Lower lobe of right lung (tissue), 2 donors: ENCODE data around the gene ENTPD6. TPM values are rescaled to one million over a fixed set of nuclear protein-coding genes. Genes with fewer than 3 reads are reported as not detected.

ENCODE experiments used
- ATAC-seq, 2 donors: fragments of 200-7000 bp; cut with Tn5 transposase; one replicate each; pipeline ENCODE4 v1.9.1; 2020 to 2022; ENCODE audit warnings: mild to moderate bottlenecking in 2 of 2, moderate library complexity in 2 of 2
- DNase-seq: peaks from one replicate; pipeline ENCODE4 v3.0.0-alpha.2; 2020
- H3K27ac ChIP-seq: fragments of 200-600 bp; one replicate; pipeline ENCODE4 v1.8.0; 2022
- H3K27me3 ChIP-seq: fragments of 200-600 bp; one replicate; pipeline ENCODE4 v1.8.0; 2022; ENCODE audit warnings: low read depth
- H3K36me3 ChIP-seq: fragments of 200-600 bp; one replicate; pipeline ENCODE4 v1.8.0; 2022; ENCODE audit warnings: mild to moderate bottlenecking
- H3K4me1 ChIP-seq: fragments of 200-600 bp; one replicate; pipeline ENCODE4 v1.8.0; 2022
- H3K4me3 ChIP-seq: fragments of 200-600 bp; one replicate; pipeline ENCODE4 v1.8.0; 2022; ENCODE audit warnings: mild to moderate bottlenecking
- H3K9me3 ChIP-seq: fragments of 200-600 bp; one replicate; pipeline ENCODE4 v1.8.0; 2022
- CTCF ChIP-seq: fragments of 200-600 bp; IDR thresholded peaks from one replicate; pipeline ENCODE4 v1.8.0; 2022; ENCODE audit warnings: antibody characterized with exemption, mild to moderate bottlenecking
- intact Hi-C: fragments of 100-400 bp; cut with DNase I; formaldehyde crosslinking; loops from one replicate; pipeline ENCODE4 v1.11.0; 2022
- total RNA-seq: library from RNA; stranded (reverse); fragmentation: NEBNext Ultra II Directional; extraction: Animal tissue kit (Norgen Biotek cat#: 25700); gene quantifications from one replicate; pipeline ENCODE4 v1.2.1, GENCODE V29; 2021
- donor health status: DM: no; HTN: yes; CAD: no; lungs with severe emphysema.

ENTPD6 gene
- total RNA-seq, 1 donor from 2014 or later = 64.5 TPM

GRCh38 chr20:25218492-25218891 lies 23.0 kb downstream of the ENTPD6 start:
- no peaks in the 10 kb centered on the region for H3K27me3 ChIP-seq
- peaks cover 68% of the 10 kb centered on the region for H3K36me3 ChIP-seq
- H3K9me3 ChIP-seq = no peaks in the 10 kb centered on the region
- H3K4me3 ChIP-seq = no peak overlapping the region
- TF ChIP-seq CTCF = no peak
- H3K27ac ChIP-seq = no peak overlapping the region
- intact Hi-C loops = no loop called here
- no peak for DNase-seq
- H3K4me1 ChIP-seq = no peaks in the 10 kb centered on the region
- no peak for ATAC-seq

- Histone ChIP-seq H3K27me3 (no peaks in the 10 kb centered on the region), H3K36me3 (peaks cover 63% of the 10 kb centered on the region), H3K4me1 (no peaks in the 10 kb centered on the region), H3K9me3 (no peaks in the 10 kb centered on the region), H3K27ac (no peak overlapping the region), H3K4me3 (no peak overlapping the region)
- DNase-seq = no peak
- no peak for TF ChIP-seq CTCF
- ATAC-seq = no peak
- intact Hi-C loops = no loop called here
Observed at GRCh38 chr20:25219365-25219764, 23.9 kb downstream of the ENTPD6 start.

- H3K36me3 ChIP-seq = peaks cover 58% of the 10 kb centered on the region
Observed at GRCh38 chr20:25220021-25220730, 24.7 kb downstream of the ENTPD6 start.

GRCh38 chr20:25220810-25221591 lies 25.5 kb downstream of the ENTPD6 start:
- no peak for DNase-seq

More at GRCh38 chr20:25220021-25220730, 24.7 kb downstream of the ENTPD6 start:
- peak; percentile 24 for TF ChIP-seq CTCF
- H3K4me3 ChIP-seq = no peak overlapping the region
- H3K27ac ChIP-seq = no peak overlapping the region
- intact Hi-C loops = no loop called here
- ATAC-seq (no peak), DNase-seq (no peak)
- H3K4me1 ChIP-seq = no peaks in the 10 kb centered on the region
- no peaks in the 10 kb centered on the region for H3K27me3 ChIP-seq
- no peaks in the 10 kb centered on the region for H3K9me3 ChIP-seq

More at GRCh38 chr20:25220810-25221591, 25.5 kb downstream of the ENTPD6 start:
- no peaks in the 10 kb centered on the region for H3K9me3 ChIP-seq
- no peaks in the 10 kb centered on the region for H3K4me1 ChIP-seq
- no peak for TF ChIP-seq CTCF
- H3K4me3 ChIP-seq = no peak overlapping the region
- no peaks in the 10 kb centered on the region for H3K27me3 ChIP-seq
- no peak overlapping the region for H3K27ac ChIP-seq
- ATAC-seq = peak in 1 of 2 donors; percentile 5
- intact Hi-C loops = no loop called here
- peaks cover 58% of the 10 kb centered on the region for H3K36me3 ChIP-seq
